ENCODE results near the gene HAGHL. TPM values are rescaled to one million over a fixed set of nuclear protein-coding genes. Genes with fewer than 3 reads are reported as not detected.

The HAGHL gene
- total and polyA plus RNA-seq, 2 donors from 2014 or later = 7.5 to 18.0 TPM

GRCh38 chr16:718922-719321 is 8.0 kb upstream of the HAGHL start:
- Histone ChIP-seq H3K27me3 (ENCODE audit: control insufficient read depth, insufficient read depth, low read length) (no peaks in the 10 kb centered on the region), H3K36me3 (ENCODE audit: control insufficient read depth in 2 of 3, insufficient read depth in 3 of 3, low read length in 3 of 3) (no peaks in the 10 kb centered on the region), H3K9ac (ENCODE audit: low read length in 3 of 3) (no peak overlapping the region), H3K27ac (ENCODE audit: low read depth in 2 of 2, low read length in 2 of 2) (no peak overlapping the region), H3K4me1 (ENCODE audit: control insufficient read depth in 2 of 3, insufficient read depth in 2 of 3, low read depth in 1 of 3, low read length in 3 of 3) (peaks cover 0 to 38% (median 4%) of the 10 kb centered on the region in 3 donors), H3K9me3 (ENCODE audit: control insufficient read depth in 2 of 3, insufficient read depth in 1 of 3, low read length in 3 of 3) (no peaks in the 10 kb centered on the region), H3K4me3 (ENCODE audit: low read length in 3 of 3) (no peak overlapping the region)
- no peak for DNase-seq
- FAIRE-seq = no peak
- intact Hi-C loops (cut with DNase I) = no loop called here
- TF ChIP-seq CTCF (IDR thresholded peaks at IDR 0.05; ENCODE audit: borderline replicate concordance, extremely low read depth, insufficient read depth) = no peak

DNA sequence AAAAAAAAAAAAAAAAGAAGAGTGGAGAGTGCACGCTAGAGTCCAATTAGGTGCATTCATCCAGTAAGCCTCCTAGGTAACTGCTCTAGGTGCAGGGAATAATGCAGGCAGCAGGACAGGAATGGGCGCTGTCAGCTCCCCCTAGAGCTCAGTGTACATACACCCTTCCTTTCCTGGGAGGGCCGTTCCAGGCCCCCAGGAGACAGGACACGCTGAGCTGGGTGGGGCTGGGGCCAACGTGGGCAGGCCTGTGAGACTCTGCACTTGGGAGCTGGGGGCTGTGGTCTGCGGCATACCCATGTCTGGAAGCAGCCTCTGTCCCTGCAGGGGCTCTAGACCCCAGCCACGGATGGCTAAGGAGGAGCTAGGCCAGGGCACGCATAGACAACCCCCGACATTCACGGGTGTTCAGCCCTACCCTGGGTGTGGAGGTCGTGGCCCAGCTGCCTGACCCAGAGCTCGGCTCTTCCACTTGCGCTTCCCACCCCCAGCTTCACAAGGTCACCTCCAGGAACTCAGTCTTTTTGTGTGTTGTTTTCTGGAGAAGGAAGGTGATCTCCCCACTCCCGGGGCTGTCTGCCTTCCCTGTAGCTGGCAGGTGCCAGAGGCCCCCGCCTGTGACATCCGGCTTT is 7.0 kb upstream of the HAGHL start:
- peak overlapping the region; percentile 16 to 77 for H3K27ac ChIP-seq (ENCODE audit: low read depth in 2 of 2, low read length in 2 of 2)
- no peak for TF ChIP-seq CTCF (IDR thresholded peaks at IDR 0.05; ENCODE audit: borderline replicate concordance, extremely low read depth, insufficient read depth)
- DNase-seq = peak in 2 of 5 donors; percentile 17 to 60

DNA sequence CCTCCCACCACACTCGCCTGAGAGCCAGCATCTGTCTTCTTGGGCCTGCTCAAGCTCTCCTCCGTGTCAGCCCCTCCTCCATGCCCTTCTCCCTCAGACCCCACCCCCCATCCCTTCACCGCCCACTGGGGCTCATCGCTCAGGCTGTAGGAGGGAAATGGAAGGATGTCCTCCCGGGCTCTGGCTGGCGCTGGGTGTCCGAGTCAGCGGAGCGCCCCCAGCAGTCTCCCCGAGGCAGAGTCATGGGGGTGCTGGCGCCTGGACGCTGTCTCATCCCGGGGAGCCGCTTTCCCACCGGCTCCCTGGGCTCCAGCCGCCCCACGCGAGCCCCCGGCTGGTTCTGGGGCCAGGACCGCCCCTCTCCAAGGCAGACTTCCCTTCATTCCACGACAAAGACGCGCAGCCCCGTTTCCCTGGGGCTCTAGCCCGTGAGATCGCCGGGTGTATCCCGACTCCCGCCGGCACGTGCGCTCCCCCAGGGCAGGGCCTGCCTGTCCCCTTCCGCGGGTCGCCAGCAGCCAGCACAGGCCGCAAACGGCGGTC is 6.4 kb upstream of the HAGHL start:
- intact Hi-C loops (cut with DNase I) = no loop called here
- Histone ChIP-seq H3K9me3 (ENCODE audit: control insufficient read depth in 2 of 3, insufficient read depth in 1 of 3, low read length in 3 of 3) (no peaks in the 10 kb centered on the region), H3K36me3 (ENCODE audit: control insufficient read depth in 2 of 3, insufficient read depth in 3 of 3, low read length in 3 of 3) (no peaks in the 10 kb centered on the region), H3K4me1 (ENCODE audit: control insufficient read depth in 2 of 3, insufficient read depth in 2 of 3, low read depth in 1 of 3, low read length in 3 of 3) (peaks cover 0 to 34% (median 4%) of the 10 kb centered on the region in 3 donors), H3K9ac (ENCODE audit: low read length in 3 of 3) (peak overlapping the region in 2 of 3 donors; percentile 61 to 69), H3K27ac (ENCODE audit: low read depth in 2 of 2, low read length in 2 of 2) (peak overlapping the region; percentile 77 to 82), H3K27me3 (ENCODE audit: control insufficient read depth, insufficient read depth, low read length) (no peaks in the 10 kb centered on the region), H3K4me3 (ENCODE audit: low read length in 3 of 3) (peak overlapping the region; percentile 41 to 78 (median 53))
- no peak for FAIRE-seq
- TF ChIP-seq CTCF (IDR thresholded peaks at IDR 0.05; ENCODE audit: borderline replicate concordance, extremely low read depth, insufficient read depth) = no peak
- DNase-seq = peak in 4 of 5 donors; percentile 88 to 91 (median 89)

More for the DNA sequence above, 7.0 kb upstream of the HAGHL start:
- no peaks in the 10 kb centered on the region for H3K27me3 ChIP-seq (ENCODE audit: control insufficient read depth, insufficient read depth, low read length)
- peaks cover 0 to 34% (median 4%) of the 10 kb centered on the region in 3 donors for H3K4me1 ChIP-seq (ENCODE audit: control insufficient read depth in 2 of 3, insufficient read depth in 2 of 3, low read depth in 1 of 3, low read length in 3 of 3)
- FAIRE-seq = no peak
- peak overlapping the region; percentile 16 to 78 (median 53) for H3K4me3 ChIP-seq (ENCODE audit: low read length in 3 of 3)
- no peaks in the 10 kb centered on the region for H3K9me3 ChIP-seq (ENCODE audit: control insufficient read depth in 2 of 3, insufficient read depth in 1 of 3, low read length in 3 of 3)
- peak overlapping the region in 2 of 3 donors; percentile 61 to 69 for H3K9ac ChIP-seq (ENCODE audit: low read length in 3 of 3)
- intact Hi-C loops (cut with DNase I) = no loop called here
- H3K36me3 ChIP-seq (ENCODE audit: control insufficient read depth in 2 of 3, insufficient read depth in 3 of 3, low read length in 3 of 3) = no peaks in the 10 kb centered on the region
